ENCODE results near the gene NTM.

DNA sequence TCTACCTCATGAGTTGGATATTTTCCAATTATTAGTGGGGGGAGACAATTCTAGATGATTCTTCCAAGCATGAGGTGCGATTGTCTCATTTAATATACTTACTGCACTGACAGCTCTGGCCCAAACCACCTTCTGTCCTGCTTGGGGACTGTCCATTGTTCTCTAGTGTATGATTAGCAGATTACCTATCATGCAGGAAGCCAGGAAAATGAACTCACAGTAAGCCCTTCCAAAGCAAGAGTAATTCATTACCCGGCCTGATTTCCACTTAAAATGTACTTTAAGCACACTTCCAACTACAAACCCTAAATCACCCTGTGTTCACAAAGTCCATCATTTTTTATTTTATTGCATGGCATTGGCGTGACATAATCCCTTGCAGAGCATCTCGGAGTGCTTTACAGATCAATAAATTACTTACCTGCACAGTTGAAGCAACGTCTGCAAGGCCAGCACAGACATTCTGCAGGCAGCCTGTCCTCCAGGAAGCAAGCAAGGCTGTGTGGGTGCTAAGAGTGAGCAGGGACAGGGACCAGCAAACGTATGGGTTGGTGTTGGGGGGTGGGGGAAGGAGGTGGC lies 838.2 kb downstream of the NTM start:
- TF ChIP-seq, protein P1, sequence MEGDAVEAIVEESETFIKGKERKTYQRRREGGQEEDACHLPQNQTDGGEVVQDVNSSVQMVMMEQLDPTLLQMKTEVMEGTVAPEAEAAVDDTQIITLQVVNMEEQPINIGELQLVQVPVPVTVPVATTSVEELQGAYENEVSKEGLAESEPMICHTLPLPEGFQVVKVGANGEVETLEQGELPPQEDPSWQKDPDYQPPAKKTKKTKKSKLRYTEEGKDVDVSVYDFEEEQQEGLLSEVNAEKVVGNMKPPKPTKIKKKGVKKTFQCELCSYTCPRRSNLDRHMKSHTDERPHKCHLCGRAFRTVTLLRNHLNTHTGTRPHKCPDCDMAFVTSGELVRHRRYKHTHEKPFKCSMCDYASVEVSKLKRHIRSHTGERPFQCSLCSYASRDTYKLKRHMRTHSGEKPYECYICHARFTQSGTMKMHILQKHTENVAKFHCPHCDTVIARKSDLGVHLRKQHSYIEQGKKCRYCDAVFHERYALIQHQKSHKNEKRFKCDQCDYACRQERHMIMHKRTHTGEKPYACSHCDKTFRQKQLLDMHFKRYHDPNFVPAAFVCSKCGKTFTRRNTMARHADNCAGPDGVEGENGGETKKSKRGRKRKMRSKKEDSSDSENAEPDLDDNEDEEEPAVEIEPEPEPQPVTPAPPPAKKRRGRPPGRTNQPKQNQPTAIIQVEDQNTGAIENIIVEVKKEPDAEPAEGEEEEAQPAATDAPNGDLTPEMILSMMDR (IDR thresholded peaks at IDR 0.05), result no peak
- no peak for TF ChIP-seq POLR2A (IDR thresholded peaks at IDR 0.05)
